A549 (cell line): ENCODE results near the gene CEP89.

ENCODE experiments used
- POLR2A ChIP-seq: IDR thresholded peaks from 2 replicates; pipeline ENCODE4 v1.6.1; 2012; ENCODE audit warnings: mild to moderate bottlenecking, low read length
- POLR2AphosphoS2 ChIP-seq: conservative IDR thresholded peaks from 2 replicates; pipeline ENCODE4 v1.6.1; 2012; ENCODE audit warnings: low read length, improper control_type of control experiment, inconsistent platforms
- RCOR1 ChIP-seq: fragments of 150-350 bp; IDR thresholded peaks from 2 replicates; pipeline ENCODE4 v1.6.1; 2014; ENCODE audit warnings: antibody characterized with exemption, low read length, low read depth

DNA sequence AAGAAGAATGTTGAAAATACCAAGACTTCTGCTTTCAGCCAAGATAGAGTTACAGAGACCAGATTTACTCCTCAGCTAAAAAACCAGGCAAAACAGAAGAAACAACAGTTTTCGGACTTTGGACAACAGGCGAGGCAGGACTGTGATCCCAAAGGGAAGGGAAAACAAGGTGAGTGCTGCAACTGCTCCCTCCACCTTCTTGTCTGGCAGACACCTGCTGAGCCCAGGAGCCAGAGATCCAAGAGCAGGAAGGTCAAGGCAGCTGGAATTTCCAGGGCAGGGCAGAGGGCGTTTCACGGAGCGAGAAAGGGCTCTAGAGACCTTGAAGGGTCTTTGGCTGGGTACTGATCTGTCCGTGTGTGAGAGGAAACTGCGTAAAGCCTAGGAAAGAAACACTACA lies 69.3 kb downstream of the CEP89 start:
- TF ChIP-seq RCOR1 (no peak), POLR2AphosphoS2 (no peak), POLR2A (no peak)
